ENCODE data around the gene ADGRD2. TPM values are rescaled to one million over a fixed set of nuclear protein-coding genes. Genes with fewer than 3 reads are reported as not detected.

The ADGRD2 gene
- total and polyA plus RNA-seq, 3 donors from 2014 or later, result 0.31 to 1.5 (median 0.74) TPM

- no peak overlapping the region for H3K4me3 ChIP-seq
- H3K4me1 ChIP-seq, result no peaks in the 10 kb centered on the region
- intact Hi-C loops (cut with DNase I; ENCODE audit: low total_unique reads), result no loop called here
- TF ChIP-seq, protein P1, sequence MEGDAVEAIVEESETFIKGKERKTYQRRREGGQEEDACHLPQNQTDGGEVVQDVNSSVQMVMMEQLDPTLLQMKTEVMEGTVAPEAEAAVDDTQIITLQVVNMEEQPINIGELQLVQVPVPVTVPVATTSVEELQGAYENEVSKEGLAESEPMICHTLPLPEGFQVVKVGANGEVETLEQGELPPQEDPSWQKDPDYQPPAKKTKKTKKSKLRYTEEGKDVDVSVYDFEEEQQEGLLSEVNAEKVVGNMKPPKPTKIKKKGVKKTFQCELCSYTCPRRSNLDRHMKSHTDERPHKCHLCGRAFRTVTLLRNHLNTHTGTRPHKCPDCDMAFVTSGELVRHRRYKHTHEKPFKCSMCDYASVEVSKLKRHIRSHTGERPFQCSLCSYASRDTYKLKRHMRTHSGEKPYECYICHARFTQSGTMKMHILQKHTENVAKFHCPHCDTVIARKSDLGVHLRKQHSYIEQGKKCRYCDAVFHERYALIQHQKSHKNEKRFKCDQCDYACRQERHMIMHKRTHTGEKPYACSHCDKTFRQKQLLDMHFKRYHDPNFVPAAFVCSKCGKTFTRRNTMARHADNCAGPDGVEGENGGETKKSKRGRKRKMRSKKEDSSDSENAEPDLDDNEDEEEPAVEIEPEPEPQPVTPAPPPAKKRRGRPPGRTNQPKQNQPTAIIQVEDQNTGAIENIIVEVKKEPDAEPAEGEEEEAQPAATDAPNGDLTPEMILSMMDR (IDR thresholded peaks at IDR 0.05), result no peak
- TF ChIP-seq POLR2A (IDR thresholded peaks at IDR 0.05), result no peak
- H3K9me3 ChIP-seq, result no peaks in the 10 kb centered on the region
- DNase-seq, result no peak
- no peaks in the 10 kb centered on the region for H3K36me3 ChIP-seq (ENCODE audit: low read depth, missing control alignments)
- H3K27me3 ChIP-seq, result no peaks in the 10 kb centered on the region
- no peak overlapping the region for H3K27ac ChIP-seq
- 88 to 93% methylated on average over 8 to 13 of the region's 13 CpGs for WGBS, 2 donors
Observed at GRCh38 chr9:124470306-124470705, 20.1 kb downstream of the ADGRD2 start.

- Histone ChIP-seq H3K9me3 (no peaks in the 10 kb centered on the region), H3K4me3 (no peak overlapping the region), H3K4me1 (no peaks in the 10 kb centered on the region), H3K27me3 (no peaks in the 10 kb centered on the region), H3K27ac (no peak overlapping the region), H3K36me3 (ENCODE audit: low read depth, missing control alignments) (no peaks in the 10 kb centered on the region)
- WGBS, 2 donors, result 82 to 86% methylated on average over 7 of the region's 7 CpGs
- intact Hi-C loops (cut with DNase I; ENCODE audit: low total_unique reads), result no loop called here
- TF ChIP-seq POLR2A (IDR thresholded peaks at IDR 0.05), result no peak
- TF ChIP-seq, protein P1 (IDR thresholded peaks at IDR 0.05), result no peak
- DNase-seq, result no peak
Observed at GRCh38 chr9:124470726-124471125, 20.5 kb downstream of the ADGRD2 start.

GRCh38 chr9:124471761-124472160 lies 21.5 kb downstream of the ADGRD2 start:
- H3K27me3 ChIP-seq, result no peaks in the 10 kb centered on the region
- TF ChIP-seq, protein P1 (IDR thresholded peaks at IDR 0.05), result no peak
- no peak for TF ChIP-seq POLR2A (IDR thresholded peaks at IDR 0.05)
- H3K36me3 ChIP-seq (ENCODE audit: low read depth, missing control alignments), result no peaks in the 10 kb centered on the region
- H3K4me1 ChIP-seq, result no peaks in the 10 kb centered on the region
- H3K9me3 ChIP-seq, result no peaks in the 10 kb centered on the region
- WGBS, 2 donors, result 82 to 90% methylated on average over 4 to 9 of the region's 9 CpGs
- DNase-seq, result no peak
- intact Hi-C loops (cut with DNase I; ENCODE audit: low total_unique reads), result no loop called here
- H3K27ac ChIP-seq, result no peak overlapping the region
- H3K4me3 ChIP-seq, result no peak overlapping the region

GRCh38 chr9:124472770-124473169 lies 22.5 kb downstream of the ADGRD2 start:
- Histone ChIP-seq H3K36me3 (ENCODE audit: low read depth, missing control alignments) (no peaks in the 10 kb centered on the region), H3K4me3 (no peak overlapping the region), H3K27me3 (no peaks in the 10 kb centered on the region), H3K4me1 (no peaks in the 10 kb centered on the region), H3K27ac (no peak overlapping the region), H3K9me3 (no peaks in the 10 kb centered on the region)
- DNase-seq, result no peak
- TF ChIP-seq, protein P1 (IDR thresholded peaks at IDR 0.05), result no peak
- no peak for TF ChIP-seq POLR2A (IDR thresholded peaks at IDR 0.05)
- intact Hi-C loops (cut with DNase I; ENCODE audit: low total_unique reads), result no loop called here
- WGBS, 2 donors, result 82 to 86% methylated on average over 7 of the region's 7 CpGs

- WGBS, 2 donors, result 81 to 86% methylated on average over 10 of the region's 10 CpGs
- TF ChIP-seq POLR2A (IDR thresholded peaks at IDR 0.05), result no peak
- TF ChIP-seq, protein P1 (IDR thresholded peaks at IDR 0.05), result no peak
- Histone ChIP-seq H3K4me3 (no peak overlapping the region), H3K27me3 (no peaks in the 10 kb centered on the region), H3K36me3 (ENCODE audit: low read depth, missing control alignments) (no peaks in the 10 kb centered on the region), H3K9me3 (no peaks in the 10 kb centered on the region), H3K4me1 (no peaks in the 10 kb centered on the region), H3K27ac (no peak overlapping the region)
- intact Hi-C loops (cut with DNase I; ENCODE audit: low total_unique reads), result no loop called here
- no peak for DNase-seq
Observed at GRCh38 chr9:124473310-124473709, 23.1 kb downstream of the ADGRD2 start.

All from testis (tissue), 3 donors.